ENCODE results near the gene NDUFA5. TPM values are rescaled to one million over a fixed set of nuclear protein-coding genes. Genes with fewer than 3 reads are reported as not detected.
A peak's percentile ranks its signal among the peaks of the same experiment; 100 is the strongest.

NDUFA5 gene
- total RNA-seq, 1 donor from 2014 or later = 118 TPM

DNA sequence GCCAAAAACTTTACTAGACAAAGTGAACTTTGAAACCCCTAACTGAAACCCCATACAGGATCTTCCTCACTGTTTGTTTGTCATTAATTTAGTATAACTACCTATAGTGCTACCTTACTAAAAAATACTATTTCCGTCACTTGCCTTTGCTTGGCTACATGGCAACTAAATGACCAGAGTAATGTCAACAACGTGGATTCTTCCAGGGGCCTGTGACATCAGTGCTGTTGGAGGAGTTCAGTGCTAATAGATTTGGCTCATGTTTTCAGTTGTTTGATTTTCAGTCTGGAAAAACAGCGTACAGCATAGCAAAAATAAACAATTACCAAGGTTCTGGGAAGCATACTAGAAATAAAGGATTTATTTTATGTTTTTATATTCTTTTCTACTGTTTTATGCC lies 41.0 kb upstream of the NDUFA5 start:
- peaks cover 4% of the 10 kb centered on the region for H3F3A ChIP-seq (ENCODE audit: low read depth)
- no peak for DNase-seq (ENCODE audit: low spot score)
- no peak overlapping the region for H3K27ac Mint-ChIP-seq
- H2AFZ ChIP-seq (replicated peaks) = no peak overlapping the region
- no peaks in the 10 kb centered on the region for H3K79me2 ChIP-seq (ENCODE audit: low read depth)
- H3K4me1 Mint-ChIP-seq = peaks cover 23% of the 10 kb centered on the region
- H3K36me3 Mint-ChIP-seq = no peaks in the 10 kb centered on the region
- H3K4me3 ChIP-seq = no peak overlapping the region
- H3K27ac ChIP-seq = no peak overlapping the region
- no peaks in the 10 kb centered on the region for H4K20me1 ChIP-seq (ENCODE audit: low read depth)
- no peaks in the 10 kb centered on the region for H3K27me3 Mint-ChIP-seq (ENCODE audit: insufficient read depth, low read depth)
- peaks cover 26% of the 10 kb centered on the region for H3K4me1 ChIP-seq
- H3K9me3 Mint-ChIP-seq = no peaks in the 10 kb centered on the region
- no peaks in the 10 kb centered on the region for H3K9me3 ChIP-seq (ENCODE audit: low read depth)
- H3K4me3 Mint-ChIP-seq = no peak overlapping the region
- TF ChIP-seq EZH2phosphoT487 (IDR thresholded peaks at IDR 0.05) = no peak
- TF ChIP-seq, protein P1, sequence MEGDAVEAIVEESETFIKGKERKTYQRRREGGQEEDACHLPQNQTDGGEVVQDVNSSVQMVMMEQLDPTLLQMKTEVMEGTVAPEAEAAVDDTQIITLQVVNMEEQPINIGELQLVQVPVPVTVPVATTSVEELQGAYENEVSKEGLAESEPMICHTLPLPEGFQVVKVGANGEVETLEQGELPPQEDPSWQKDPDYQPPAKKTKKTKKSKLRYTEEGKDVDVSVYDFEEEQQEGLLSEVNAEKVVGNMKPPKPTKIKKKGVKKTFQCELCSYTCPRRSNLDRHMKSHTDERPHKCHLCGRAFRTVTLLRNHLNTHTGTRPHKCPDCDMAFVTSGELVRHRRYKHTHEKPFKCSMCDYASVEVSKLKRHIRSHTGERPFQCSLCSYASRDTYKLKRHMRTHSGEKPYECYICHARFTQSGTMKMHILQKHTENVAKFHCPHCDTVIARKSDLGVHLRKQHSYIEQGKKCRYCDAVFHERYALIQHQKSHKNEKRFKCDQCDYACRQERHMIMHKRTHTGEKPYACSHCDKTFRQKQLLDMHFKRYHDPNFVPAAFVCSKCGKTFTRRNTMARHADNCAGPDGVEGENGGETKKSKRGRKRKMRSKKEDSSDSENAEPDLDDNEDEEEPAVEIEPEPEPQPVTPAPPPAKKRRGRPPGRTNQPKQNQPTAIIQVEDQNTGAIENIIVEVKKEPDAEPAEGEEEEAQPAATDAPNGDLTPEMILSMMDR (IDR thresholded peaks at IDR 0.05) = no peak
- no peak for TF ChIP-seq EZH2 (IDR thresholded peaks at IDR 0.05)
- H3K4me2 ChIP-seq = no peak overlapping the region
- no peaks in the 10 kb centered on the region for H3K27me3 ChIP-seq
- no peaks in the 10 kb centered on the region for H3K36me3 ChIP-seq
- H3K9ac ChIP-seq = no peak overlapping the region

DNA sequence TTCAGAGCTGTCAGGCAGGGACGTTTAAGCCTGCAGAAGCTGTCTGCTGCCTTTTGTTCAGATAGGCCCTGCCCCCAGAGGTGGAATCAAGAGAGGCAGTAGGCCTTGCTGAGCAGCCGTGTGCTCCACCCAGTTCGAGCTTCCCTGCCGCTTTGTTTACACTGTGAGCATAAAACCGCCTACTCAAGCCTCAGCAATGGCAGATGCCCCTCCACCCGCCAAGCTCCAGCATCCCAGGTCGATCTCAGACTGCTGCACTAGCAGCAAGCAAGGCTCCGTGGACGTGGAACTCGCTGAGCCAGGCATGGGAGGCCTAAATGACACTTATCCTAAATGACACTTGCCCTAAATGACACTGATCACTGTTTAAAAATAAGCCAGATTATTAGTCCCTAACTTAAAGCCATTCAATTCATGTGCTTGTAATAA lies 37.2 kb upstream of the NDUFA5 start:
- Mint-ChIP-seq H3K9me3 (peaks cover 4% of the 10 kb centered on the region), H3K27me3 (ENCODE audit: insufficient read depth, low read depth) (no peaks in the 10 kb centered on the region), H3K27ac (peak overlapping the region; percentile 55), H3K4me3 (no peak overlapping the region), H3K4me1 (peaks cover 18% of the 10 kb centered on the region), H3K36me3 (no peaks in the 10 kb centered on the region)
- no peak overlapping the region for H3K27ac ChIP-seq
- DNase-seq (ENCODE audit: low spot score) = peak; percentile 90
- no peaks in the 10 kb centered on the region for H3K36me3 ChIP-seq
- peak overlapping the region; percentile 71 for H3K4me2 ChIP-seq
- H3K4me3 ChIP-seq = peak overlapping the region; percentile 26
- no peaks in the 10 kb centered on the region for H3K27me3 ChIP-seq
- TF ChIP-seq EZH2phosphoT487 (IDR thresholded peaks at IDR 0.05) = no peak
- TF ChIP-seq, protein P1 (IDR thresholded peaks at IDR 0.05) = no peak
- no peak for TF ChIP-seq EZH2 (IDR thresholded peaks at IDR 0.05)
- H3F3A ChIP-seq (ENCODE audit: low read depth) = peaks cover 4% of the 10 kb centered on the region
- peaks cover 11% of the 10 kb centered on the region for H3K4me1 ChIP-seq
- H3K9ac ChIP-seq = no peak overlapping the region
- no peaks in the 10 kb centered on the region for H3K9me3 ChIP-seq (ENCODE audit: low read depth)
- H4K20me1 ChIP-seq (ENCODE audit: low read depth) = no peaks in the 10 kb centered on the region
- no peaks in the 10 kb centered on the region for H3K79me2 ChIP-seq (ENCODE audit: low read depth)
- peak overlapping the region; percentile 48 for H2AFZ ChIP-seq (replicated peaks)

DNA sequence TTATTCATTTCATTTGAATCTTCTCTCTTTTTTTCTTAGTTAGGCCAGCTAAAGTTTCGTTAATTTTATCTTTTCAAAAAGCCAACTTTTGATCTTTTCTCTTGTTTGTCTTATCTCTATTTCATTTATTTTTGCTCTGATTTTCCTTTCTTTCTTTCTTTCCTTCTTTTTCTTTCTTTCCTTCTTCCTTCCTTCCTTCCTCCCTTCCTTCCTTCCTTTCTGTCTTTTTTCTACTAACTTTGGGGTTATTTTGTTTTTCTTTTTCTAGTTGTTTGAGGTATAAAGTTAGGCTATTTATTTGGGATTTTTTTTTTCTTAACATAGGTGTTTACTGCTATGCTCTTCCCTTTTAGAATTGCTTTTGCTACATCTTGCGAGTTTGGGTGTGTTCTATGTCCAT lies 30.8 kb upstream of the NDUFA5 start:
- peaks cover 4% of the 10 kb centered on the region for H3K9me3 Mint-ChIP-seq
- Histone ChIP-seq H3K4me3 (no peak overlapping the region), H4K20me1 (ENCODE audit: low read depth) (no peaks in the 10 kb centered on the region), H3K27ac (no peak overlapping the region), H3K36me3 (no peaks in the 10 kb centered on the region), H3K9ac (no peak overlapping the region), H2AFZ (replicated peaks) (no peak overlapping the region), H3K4me1 (no peaks in the 10 kb centered on the region), H3K79me2 (ENCODE audit: low read depth) (no peaks in the 10 kb centered on the region), H3K9me3 (ENCODE audit: low read depth) (no peaks in the 10 kb centered on the region), H3F3A (ENCODE audit: low read depth) (no peaks in the 10 kb centered on the region), H3K4me2 (no peak overlapping the region), H3K27me3 (no peaks in the 10 kb centered on the region)
- no peaks in the 10 kb centered on the region for H3K27me3 Mint-ChIP-seq (ENCODE audit: insufficient read depth, low read depth)
- H3K27ac Mint-ChIP-seq = no peak overlapping the region
- no peaks in the 10 kb centered on the region for H3K4me1 Mint-ChIP-seq
- no peak overlapping the region for H3K4me3 Mint-ChIP-seq
- H3K36me3 Mint-ChIP-seq = no peaks in the 10 kb centered on the region
- no peak for DNase-seq (ENCODE audit: low spot score)
- TF ChIP-seq EZH2phosphoT487 (IDR thresholded peaks at IDR 0.05) (no peak), EZH2 (IDR thresholded peaks at IDR 0.05) (no peak)
- TF ChIP-seq, protein P1 (IDR thresholded peaks at IDR 0.05) = no peak

All from neural progenitor cell (in vitro differentiated cells).